ENCODE results near the gene TXNDC16. TPM values are rescaled to one million over a fixed set of nuclear protein-coding genes. Genes with fewer than 3 reads are reported as not detected.

Gene TXNDC16
- total and polyA plus RNA-seq, 2 donors from 2014 or later = 2.6 to 7.3 TPM

DNA sequence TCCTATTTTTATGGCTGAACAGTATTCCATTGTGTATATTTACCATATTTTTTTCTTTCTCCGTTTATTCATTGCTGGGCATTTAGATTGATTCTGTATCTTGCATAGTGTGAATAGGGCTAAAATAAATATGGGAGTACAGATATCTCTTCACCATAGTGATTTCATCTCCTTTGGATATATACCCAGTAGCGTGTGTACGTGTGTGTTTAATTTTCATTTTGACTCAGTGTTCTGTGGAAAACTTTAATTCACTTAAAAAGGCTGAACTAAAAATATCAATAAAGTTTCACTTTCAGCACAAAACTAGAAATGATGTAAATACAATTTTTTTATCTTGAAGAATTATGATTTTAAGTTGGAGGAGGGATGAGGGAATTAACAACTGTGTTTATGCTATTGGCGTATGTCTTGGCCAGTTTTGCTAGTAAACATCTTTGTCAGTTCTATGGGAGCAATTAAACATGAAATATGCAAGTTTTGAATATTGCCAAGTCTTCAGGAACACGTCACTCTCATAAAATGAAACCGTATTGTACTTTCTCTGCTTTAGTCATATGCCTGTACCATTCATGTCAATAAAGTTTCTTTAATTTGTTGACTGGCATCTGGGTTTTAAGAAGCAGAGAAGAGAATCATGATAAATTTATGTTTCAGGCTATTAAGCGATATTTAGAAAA, 138.4 kb downstream of the TXNDC16 start:
- Histone ChIP-seq H3K9me3 (ENCODE audit: control insufficient read depth in 2 of 3, insufficient read depth in 1 of 3, low read length in 3 of 3) (no peaks in the 10 kb centered on the region), H3K4me1 (ENCODE audit: control insufficient read depth in 2 of 3, insufficient read depth in 2 of 3, low read depth in 1 of 3, low read length in 3 of 3) (no peaks in the 10 kb centered on the region), H3K27me3 (ENCODE audit: control insufficient read depth, insufficient read depth, low read length) (no peaks in the 10 kb centered on the region), H3K4me3 (ENCODE audit: low read length in 3 of 3) (no peak overlapping the region), H3K27ac (ENCODE audit: low read depth in 2 of 2, low read length in 2 of 2) (no peak overlapping the region), H3K36me3 (ENCODE audit: control insufficient read depth in 2 of 3, insufficient read depth in 3 of 3, low read length in 3 of 3) (no peaks in the 10 kb centered on the region), H3K9ac (ENCODE audit: low read length in 3 of 3) (no peak overlapping the region)
- intact Hi-C loops (cut with DNase I) = no loop called here
- TF ChIP-seq CTCF (IDR thresholded peaks at IDR 0.05; ENCODE audit: borderline replicate concordance, extremely low read depth, insufficient read depth) = no peak
- peak; percentile 30 for FAIRE-seq
- DNase-seq = peak in 2 of 5 donors; percentile 38 to 76

DNA sequence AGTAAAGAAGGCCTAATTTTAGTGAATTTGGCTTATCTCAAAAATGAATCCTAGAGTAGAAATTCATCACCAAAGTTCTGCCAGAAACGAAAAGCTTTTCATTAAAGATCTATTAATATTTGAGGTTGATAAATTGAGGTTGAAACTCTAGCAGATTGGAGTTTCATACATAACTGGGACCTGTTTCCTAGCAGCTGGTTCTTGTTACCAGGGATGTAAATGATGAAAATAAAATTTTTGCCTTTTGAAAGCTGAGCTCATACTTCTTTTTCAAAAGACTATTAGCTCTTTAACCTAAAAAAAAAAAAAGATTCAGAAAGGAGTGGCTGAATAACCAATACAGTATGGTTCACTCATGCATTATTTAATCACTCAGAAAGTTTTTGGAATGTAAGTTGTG, 139.9 kb downstream of the TXNDC16 start:
- TF ChIP-seq CTCF (IDR thresholded peaks at IDR 0.05; ENCODE audit: borderline replicate concordance, extremely low read depth, insufficient read depth) = no peak

DNA sequence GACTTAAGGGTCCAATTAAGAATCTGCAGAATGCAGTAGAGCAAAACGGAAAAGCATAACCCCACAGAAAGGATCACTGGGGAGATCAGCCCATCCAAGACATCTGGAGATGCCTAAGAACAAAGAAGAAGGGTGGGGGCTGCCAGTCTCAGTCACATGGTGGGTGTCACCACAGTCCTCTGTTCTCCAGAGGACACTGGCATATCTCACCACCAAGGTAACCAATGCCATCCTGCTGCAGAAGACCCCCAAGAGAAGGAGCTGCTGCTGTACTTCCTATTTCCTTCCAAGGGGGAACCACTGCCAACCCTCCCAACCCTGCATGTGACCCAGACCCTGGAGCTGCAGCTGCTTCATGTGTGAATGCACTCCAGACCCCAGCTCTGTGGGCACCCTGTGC, 147.0 kb downstream of the TXNDC16 start:
- Histone ChIP-seq H3K9me3 (ENCODE audit: control insufficient read depth in 2 of 3, insufficient read depth in 1 of 3, low read length in 3 of 3) (no peaks in the 10 kb centered on the region), H3K9ac (ENCODE audit: low read length in 3 of 3) (no peak overlapping the region), H3K27ac (ENCODE audit: low read depth in 2 of 2, low read length in 2 of 2) (no peak overlapping the region), H3K4me1 (ENCODE audit: control insufficient read depth in 2 of 3, insufficient read depth in 2 of 3, low read depth in 1 of 3, low read length in 3 of 3) (peaks cover 0 to 8% (median 2%) of the 10 kb centered on the region in 3 donors), H3K27me3 (ENCODE audit: control insufficient read depth, insufficient read depth, low read length) (no peaks in the 10 kb centered on the region), H3K36me3 (ENCODE audit: control insufficient read depth in 2 of 3, insufficient read depth in 3 of 3, low read length in 3 of 3) (no peaks in the 10 kb centered on the region), H3K4me3 (ENCODE audit: low read length in 3 of 3) (no peak overlapping the region)
- FAIRE-seq = no peak
- no peak for DNase-seq
- intact Hi-C loops (cut with DNase I) = no loop called here
- no peak for TF ChIP-seq CTCF (IDR thresholded peaks at IDR 0.05; ENCODE audit: borderline replicate concordance, extremely low read depth, insufficient read depth)

More for the DNA sequence above, 139.9 kb downstream of the TXNDC16 start:
- no peaks in the 10 kb centered on the region for H3K9me3 ChIP-seq (ENCODE audit: control insufficient read depth in 2 of 3, insufficient read depth in 1 of 3, low read length in 3 of 3)
- no peak overlapping the region for H3K27ac ChIP-seq (ENCODE audit: low read depth in 2 of 2, low read length in 2 of 2)
- H3K4me3 ChIP-seq (ENCODE audit: low read length in 3 of 3) = no peak overlapping the region
- no peak overlapping the region for H3K9ac ChIP-seq (ENCODE audit: low read length in 3 of 3)
- DNase-seq (peak in 2 of 5 donors; percentile 17 to 46), FAIRE-seq (no peak)
- H3K4me1 ChIP-seq (ENCODE audit: control insufficient read depth in 2 of 3, insufficient read depth in 2 of 3, low read depth in 1 of 3, low read length in 3 of 3) = no peaks in the 10 kb centered on the region
- intact Hi-C loops (cut with DNase I) = no loop called here
- H3K36me3 ChIP-seq (ENCODE audit: control insufficient read depth in 2 of 3, insufficient read depth in 3 of 3, low read length in 3 of 3) = no peaks in the 10 kb centered on the region
- H3K27me3 ChIP-seq (ENCODE audit: control insufficient read depth, insufficient read depth, low read length) = no peaks in the 10 kb centered on the region
